GM18909 (cell line): ENCODE results near the gene CAMK2A.
"Not testable (repeated sequence)": the region's sequence is repeated elsewhere in the genome, so short reads cannot be mapped to it uniquely, and the experiment has no call there.

ENCODE experiments used
- ATAC-seq: cut with Tn5 transposase; IDR thresholded peaks from one replicate; pipeline ENCODE4 v1.9.1; 2021; ENCODE audit warnings: mild to moderate bottlenecking; ENCODE audit not compliant: unreplicated experiment, poor library complexity

CAMK2A gene

GRCh38 chr5:150261231-150261630 lies 28.3 kb downstream of the CAMK2A start:
- ATAC-seq = no peak

GRCh38 chr5:150258130-150258529 lies 31.4 kb downstream of the CAMK2A start:
- no peak for ATAC-seq

- ATAC-seq = no peak
Observed at GRCh38 chr5:150257424-150257823, 32.1 kb downstream of the CAMK2A start.

GRCh38 chr5:150256410-150257064 lies 33.0 kb downstream of the CAMK2A start:
- ATAC-seq = no peak

GRCh38 chr5:150255659-150256409 lies 33.7 kb downstream of the CAMK2A start:
- ATAC-seq = no peak

- no peak for ATAC-seq
Observed at GRCh38 chr5:150254774-150255173, 34.8 kb downstream of the CAMK2A start.

- no peak for ATAC-seq
Observed at GRCh38 chr5:150254363-150254762, 35.2 kb downstream of the CAMK2A start.

GRCh38 chr5:150253416-150254208 lies 36.0 kb downstream of the CAMK2A start:
- no peak for ATAC-seq

GRCh38 chr5:150252489-150252888 lies 37.1 kb downstream of the CAMK2A start:
- ATAC-seq = no peak

- no peak for ATAC-seq
Observed at GRCh38 chr5:150251504-150251903, 38.1 kb downstream of the CAMK2A start.

GRCh38 chr5:150249744-150250143 lies 39.8 kb downstream of the CAMK2A start:
- no peak for ATAC-seq

- ATAC-seq = no peak
Observed at GRCh38 chr5:150248946-150249345, 40.6 kb downstream of the CAMK2A start.

- ATAC-seq = not testable (repeated sequence)
Observed at GRCh38 chr5:150248493-150248892, 41.1 kb downstream of the CAMK2A start.

GRCh38 chr5:150247726-150248125 lies 41.8 kb downstream of the CAMK2A start:
- ATAC-seq = no peak

- ATAC-seq = no peak
Observed at GRCh38 chr5:150246835-150247234, 42.7 kb downstream of the CAMK2A start.

GRCh38 chr5:150246429-150246828 lies 43.1 kb downstream of the CAMK2A start:
- ATAC-seq = no peak

- ATAC-seq = no peak
Observed at GRCh38 chr5:150245808-150246207, 43.8 kb downstream of the CAMK2A start.

GRCh38 chr5:150245111-150245789 lies 44.3 kb downstream of the CAMK2A start:
- no peak for ATAC-seq

GRCh38 chr5:150244209-150244608 lies 45.4 kb downstream of the CAMK2A start:
- ATAC-seq = no peak

- no peak for ATAC-seq
Observed at GRCh38 chr5:150243590-150243989, 46.0 kb downstream of the CAMK2A start.
